ENCODE results near the gene GBA3. TPM values are rescaled to one million over a fixed set of nuclear protein-coding genes. Genes with fewer than 3 reads are reported as not detected.

The GBA3 gene
- total RNA-seq, 1 donor: not detected

DNA sequence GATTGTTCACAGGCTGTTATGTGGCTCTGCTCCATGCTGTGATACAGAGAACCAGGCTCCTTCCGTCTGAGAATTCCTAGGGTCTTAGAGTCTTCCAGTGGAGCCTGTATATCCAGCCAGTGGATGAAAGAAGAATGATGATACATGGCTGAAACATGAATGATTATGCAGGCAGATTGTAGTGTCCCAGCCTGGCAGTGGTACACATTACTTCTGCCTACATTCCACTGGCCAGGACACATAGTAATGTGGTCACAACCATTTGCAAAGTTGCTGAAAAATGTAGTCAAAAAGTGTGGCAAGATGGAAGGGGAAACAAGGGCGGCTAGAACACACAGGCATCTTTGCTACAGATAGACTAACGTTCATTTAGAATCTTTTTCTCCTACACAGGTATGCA lies 4.5 kb upstream of the GBA3 start:
- peak; percentile 4 for DNase-seq (ENCODE audit: low read depth)
- TF ChIP-seq, protein P1, sequence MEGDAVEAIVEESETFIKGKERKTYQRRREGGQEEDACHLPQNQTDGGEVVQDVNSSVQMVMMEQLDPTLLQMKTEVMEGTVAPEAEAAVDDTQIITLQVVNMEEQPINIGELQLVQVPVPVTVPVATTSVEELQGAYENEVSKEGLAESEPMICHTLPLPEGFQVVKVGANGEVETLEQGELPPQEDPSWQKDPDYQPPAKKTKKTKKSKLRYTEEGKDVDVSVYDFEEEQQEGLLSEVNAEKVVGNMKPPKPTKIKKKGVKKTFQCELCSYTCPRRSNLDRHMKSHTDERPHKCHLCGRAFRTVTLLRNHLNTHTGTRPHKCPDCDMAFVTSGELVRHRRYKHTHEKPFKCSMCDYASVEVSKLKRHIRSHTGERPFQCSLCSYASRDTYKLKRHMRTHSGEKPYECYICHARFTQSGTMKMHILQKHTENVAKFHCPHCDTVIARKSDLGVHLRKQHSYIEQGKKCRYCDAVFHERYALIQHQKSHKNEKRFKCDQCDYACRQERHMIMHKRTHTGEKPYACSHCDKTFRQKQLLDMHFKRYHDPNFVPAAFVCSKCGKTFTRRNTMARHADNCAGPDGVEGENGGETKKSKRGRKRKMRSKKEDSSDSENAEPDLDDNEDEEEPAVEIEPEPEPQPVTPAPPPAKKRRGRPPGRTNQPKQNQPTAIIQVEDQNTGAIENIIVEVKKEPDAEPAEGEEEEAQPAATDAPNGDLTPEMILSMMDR (IDR thresholded peaks at IDR 0.05; ENCODE audit: insufficient read depth, low read length): no peak
- no peak overlapping the region for H3K4me3 ChIP-seq (ENCODE audit: low read depth, low read length)

- DNase-seq (ENCODE audit: low read depth): no peak
- TF ChIP-seq, protein P1 (IDR thresholded peaks at IDR 0.05; ENCODE audit: insufficient read depth, low read length): no peak
Observed at GRCh38 chr4:22689428-22689827, 3.3 kb upstream of the GBA3 start.

GRCh38 chr4:22695029-22695428 lies 2.3 kb downstream of the GBA3 start:
- no peak for DNase-seq (ENCODE audit: low read depth)
- TF ChIP-seq, protein P1 (IDR thresholded peaks at IDR 0.05; ENCODE audit: insufficient read depth, low read length): no peak
- H3K4me3 ChIP-seq (ENCODE audit: low read depth, low read length): no peak overlapping the region

More at GRCh38 chr4:22689428-22689827, 3.3 kb upstream of the GBA3 start:
- no peak overlapping the region for H3K4me3 ChIP-seq (ENCODE audit: low read depth, low read length)

DNA sequence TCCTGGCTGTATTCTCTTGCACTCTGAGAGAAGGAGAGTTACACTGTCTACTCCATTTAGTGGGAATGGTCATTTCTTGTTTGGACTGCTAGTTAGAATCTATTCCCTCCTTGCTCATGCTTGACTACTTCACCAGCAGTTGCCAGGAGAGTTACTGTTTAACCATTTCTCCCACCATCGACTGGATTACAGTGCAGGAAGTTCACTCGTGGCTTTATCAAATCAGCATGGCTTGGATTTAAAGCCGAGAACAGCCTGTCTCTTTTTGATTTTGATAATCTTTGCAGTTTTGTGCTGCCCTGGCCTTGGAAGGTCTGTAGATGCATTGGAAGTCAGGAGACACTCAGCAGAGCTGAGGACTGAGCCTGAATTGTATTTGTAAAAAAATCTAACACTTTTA lies 3.2 kb downstream of the GBA3 start:
- DNase-seq (ENCODE audit: low read depth): no peak
- TF ChIP-seq, protein P1 (IDR thresholded peaks at IDR 0.05; ENCODE audit: insufficient read depth, low read length): no peak
- H3K4me3 ChIP-seq (ENCODE audit: low read depth, low read length): no peak overlapping the region

GRCh38 chr4:22703912-22704311 lies 11.2 kb downstream of the GBA3 start:
- TF ChIP-seq, protein P1 (IDR thresholded peaks at IDR 0.05; ENCODE audit: insufficient read depth, low read length): no peak
- DNase-seq (ENCODE audit: low read depth): no peak
- H3K4me3 ChIP-seq (ENCODE audit: low read depth, low read length): no peak overlapping the region

GRCh38 chr4:22707390-22707789 lies 14.7 kb downstream of the GBA3 start:
- H3K4me3 ChIP-seq (ENCODE audit: low read depth, low read length): no peak overlapping the region
- no peak for DNase-seq (ENCODE audit: low read depth)
- TF ChIP-seq, protein P1 (IDR thresholded peaks at IDR 0.05; ENCODE audit: insufficient read depth, low read length): no peak

- TF ChIP-seq, protein P1 (IDR thresholded peaks at IDR 0.05; ENCODE audit: insufficient read depth, low read length): no peak
- H3K4me3 ChIP-seq (ENCODE audit: low read depth, low read length): no peak overlapping the region
- no peak for DNase-seq (ENCODE audit: low read depth)
Observed at GRCh38 chr4:22708961-22709360, 16.2 kb downstream of the GBA3 start.
